ENCODE measurements around the gene CSNK1G1.

DNA sequence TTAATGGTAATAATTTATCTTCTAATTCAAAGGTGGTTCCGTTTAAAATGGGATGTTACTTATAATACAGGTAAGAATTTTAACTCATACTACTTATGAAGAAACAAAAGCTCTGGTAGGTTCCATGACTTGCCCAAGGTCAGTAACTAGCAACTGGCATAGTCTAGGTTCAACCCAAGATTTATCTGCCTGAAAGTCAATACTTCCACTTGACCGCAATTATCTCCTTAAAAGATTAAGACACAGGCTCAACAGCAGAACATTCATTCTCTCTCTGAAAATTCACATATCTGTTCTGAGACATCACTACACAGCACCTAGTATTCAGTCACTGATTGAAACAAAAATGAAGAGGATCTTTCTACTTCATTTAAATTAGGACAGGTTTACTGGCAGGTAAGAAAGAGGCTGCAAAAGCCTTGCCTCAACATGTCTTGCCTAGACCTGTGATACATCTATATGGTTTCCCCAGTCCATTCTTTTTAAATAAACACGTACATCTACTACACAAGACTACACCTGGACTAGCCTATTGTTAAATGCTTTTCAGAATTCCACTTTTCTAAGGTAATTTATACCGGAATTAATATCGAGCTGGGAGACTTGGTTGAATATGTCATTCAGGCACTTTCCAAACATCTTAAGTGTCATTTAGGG lies 1.2 kb downstream of the CSNK1G1 start:
- TF ChIP-seq POLR2A (IDR thresholded peaks at IDR 0.05; ENCODE audit: low read length) (no peak), GATA1 (IDR thresholded peaks at IDR 0.05; ENCODE audit: low read depth, low read length) (no peak)
